Neuron (in vitro differentiated cells): Measurements from ENCODE around the gene SYVN1.
"Not testable (repeated sequence)": the region's sequence is repeated elsewhere in the genome, so short reads cannot be mapped to it uniquely, and the experiment has no call there.

Experiments
- H2AFZ ChIP-seq: one replicate; pipeline ENCODE4 v1.6.1; 2013; ENCODE audit warnings: low read depth, mild to moderate bottlenecking, inconsistent platforms, low read length, moderate library complexity
- H3K27me3 ChIP-seq: one replicate; pipeline ENCODE4 v1.6.1; 2013; ENCODE audit warnings: low read length; ENCODE audit not compliant: insufficient read depth
- H3K36me3 ChIP-seq: one replicate; pipeline ENCODE4 v1.6.1; 2013; ENCODE audit warnings: low read length; ENCODE audit not compliant: insufficient read depth
- H3K4me1 ChIP-seq: one replicate; pipeline ENCODE4 v1.6.1; 2013; ENCODE audit warnings: low read length; ENCODE audit not compliant: insufficient read depth
- H3K4me3 ChIP-seq: 2 replicates; pipeline ENCODE4 v1.5.1; 2013; ENCODE audit warnings: mild to moderate bottlenecking, low read length, moderate library complexity
- H3K9me3 ChIP-seq: one replicate; pipeline ENCODE4 v1.6.1; 2013; ENCODE audit warnings: low read length

Gene SYVN1

GRCh38 chr11:65134240-65134951 is at the start of gene SYVN1:
Gene SYVN1 (minus strand): TSS chr11:65134519. CDS start chr11:65133601, 918 bp downstream.
- Histone ChIP-seq H3K36me3 (peaks cover 32% of the 10 kb centered on the region), H3K9me3 (no peaks in the 10 kb centered on the region), H3K27me3 (no peaks in the 10 kb centered on the region), H3K4me3 (peak within 1 kb of the TSS; percentile 83), H2AFZ (peak within 1 kb of the TSS; percentile 44), H3K4me1 (peaks cover 23% of the 10 kb centered on the region)

- no peak overlapping the region for H3K4me3 ChIP-seq
- H3K4me1 ChIP-seq: peaks cover 12% of the 10 kb centered on the region
- no peak overlapping the region for H2AFZ ChIP-seq
- peaks cover 13% of the 10 kb centered on the region for H3K36me3 ChIP-seq
- H3K27me3 ChIP-seq: no peaks in the 10 kb centered on the region
- H3K9me3 ChIP-seq: no peaks in the 10 kb centered on the region
These were observed 49.0 kb upstream of the SYVN1 start for GRCh38 chr11:65183201-65183891.

- H3K4me1 ChIP-seq: peaks cover 12% of the 10 kb centered on the region
- H3K9me3 ChIP-seq: no peaks in the 10 kb centered on the region
- peak overlapping the region; percentile 89 for H3K4me3 ChIP-seq
- H3K27me3 ChIP-seq: no peaks in the 10 kb centered on the region
- H2AFZ ChIP-seq: peak overlapping the region; percentile 92
- H3K36me3 ChIP-seq: peaks cover 12% of the 10 kb centered on the region
These were observed 48.2 kb upstream of the SYVN1 start for GRCh38 chr11:65182258-65183170.

- Histone ChIP-seq H2AFZ (peak within 1 kb of the TSS; percentile 92), H3K36me3 (peaks cover 7% of the 10 kb centered on the region), H3K27me3 (no peaks in the 10 kb centered on the region), H3K4me3 (peak within 1 kb of the TSS; percentile 89), H3K4me1 (peaks cover 12% of the 10 kb centered on the region), H3K9me3 (no peaks in the 10 kb centered on the region)
These were observed 47.4 kb upstream of the SYVN1 start, which contains the start of gene CAPN1 for GRCh38 chr11:65181569-65182257. Gene CAPN1 (plus strand): TSS chr11:65181928. CDS start chr11:65182702, 774 bp downstream.

- Histone ChIP-seq H3K9me3 (no peaks in the 10 kb centered on the region), H3K4me3 (peak overlapping the region; percentile 89), H2AFZ (peak overlapping the region; percentile 87), H3K27me3 (no peaks in the 10 kb centered on the region), H3K4me1 (peaks cover 12% of the 10 kb centered on the region), H3K36me3 (peaks cover 3% of the 10 kb centered on the region)
These were observed 46.7 kb upstream of the SYVN1 start for GRCh38 chr11:65180877-65181568.

- not testable (repeated sequence) for H3K27me3 ChIP-seq, H3K4me3 ChIP-seq, H3K9me3 ChIP-seq, H3K4me1 ChIP-seq, H2AFZ ChIP-seq, H3K36me3 ChIP-seq
These were observed 40.3 kb upstream of the SYVN1 start for GRCh38 chr11:65174571-65175010.

GRCh38 chr11:65172600-65172999 is 38.3 kb upstream of the SYVN1 start:
- Histone ChIP-seq H3K9me3 (no peaks in the 10 kb centered on the region), H3K27me3 (no peaks in the 10 kb centered on the region), H2AFZ (no peak overlapping the region), H3K4me1 (no peaks in the 10 kb centered on the region), H3K36me3 (no peaks in the 10 kb centered on the region), H3K4me3 (no peak overlapping the region)

GRCh38 chr11:65170058-65170534 is 35.8 kb upstream of the SYVN1 start, which contains the start of gene SPDYC:
Gene SPDYC (plus strand): TSS chr11:65170233. CDS start chr11:65171358, 1,125 bp downstream.
- no peaks in the 10 kb centered on the region for H3K9me3 ChIP-seq
- no peak within 1 kb of the TSS for H2AFZ ChIP-seq
- H3K4me3 ChIP-seq: no peak within 1 kb of the TSS
- H3K27me3 ChIP-seq: no peaks in the 10 kb centered on the region
- no peaks in the 10 kb centered on the region for H3K4me1 ChIP-seq
- no peaks in the 10 kb centered on the region for H3K36me3 ChIP-seq

- H3K36me3 ChIP-seq: no peaks in the 10 kb centered on the region
- no peak overlapping the region for H3K4me3 ChIP-seq
- H3K9me3 ChIP-seq: no peaks in the 10 kb centered on the region
These were observed 34.9 kb upstream of the SYVN1 start for GRCh38 chr11:65169164-65169641.

GRCh38 chr11:65167656-65168055 is 33.3 kb upstream of the SYVN1 start:
- Histone ChIP-seq H3K27me3 (no peaks in the 10 kb centered on the region), H3K36me3 (no peaks in the 10 kb centered on the region), H3K9me3 (no peaks in the 10 kb centered on the region), H3K4me3 (no peak overlapping the region), H2AFZ (no peak overlapping the region), H3K4me1 (no peaks in the 10 kb centered on the region)

More at GRCh38 chr11:65169164-65169641, 34.9 kb upstream of the SYVN1 start:
- no peaks in the 10 kb centered on the region for H3K4me1 ChIP-seq
- no peak overlapping the region for H2AFZ ChIP-seq
- H3K27me3 ChIP-seq: no peaks in the 10 kb centered on the region

- Histone ChIP-seq H3K9me3 (no peaks in the 10 kb centered on the region), H3K36me3 (no peaks in the 10 kb centered on the region), H3K4me3 (no peak overlapping the region), H2AFZ (no peak overlapping the region), H3K4me1 (no peaks in the 10 kb centered on the region), H3K27me3 (no peaks in the 10 kb centered on the region)
These were observed 32.6 kb upstream of the SYVN1 start for GRCh38 chr11:65166893-65167292.
